Activated B cell treated with CpG ODN at 0.5 μM for 24 hours (primary cell): Measurements from ENCODE around the gene ILF2. TPM values are rescaled to one million over a fixed set of nuclear protein-coding genes. Genes with fewer than 3 reads are reported as not detected.
A peak's percentile ranks its signal among the peaks of the same experiment; 100 is the strongest.

Source experiments
- ATAC-seq: fragments of 200-7000 bp; cut with Tn5 transposase; one replicate; pipeline ENCODE4 v1.10.0; 2021; ENCODE audit warnings: low read depth, mild to moderate bottlenecking, moderate library complexity
- CTCF ChIA-PET: fragments of 350-600 bp; sonication (Branson Sonifier 250); formaldehyde crosslinking; loops from one replicate; lab custom pipeline; 2021; ENCODE audit warnings: antibody characterized with exemption; lab: Charles Lee
- POLR2A ChIA-PET: fragments of 350-600 bp; sonication (Branson Sonifier 250); formaldehyde crosslinking; loops from one replicate; lab custom pipeline; 2021; ENCODE audit warnings: antibody characterized with exemption; lab: Charles Lee
- DNase-seq: peaks from one replicate; pipeline ENCODE4 v3.0.0; 2022
- H3K27ac Mint-ChIP-seq: one replicate; pipeline ENCODE4 v1.8.0; 2020; ENCODE audit warnings: mixed read lengths
- H3K27me3 Mint-ChIP-seq: one replicate; pipeline ENCODE4 v1.8.0; 2021; ENCODE audit warnings: mixed read lengths
- H3K36me3 Mint-ChIP-seq: one replicate; pipeline ENCODE4 v1.8.0; 2021; ENCODE audit warnings: low read depth, mixed read lengths
- H3K4me1 Mint-ChIP-seq: one replicate; pipeline ENCODE4 v1.8.0; 2021; ENCODE audit warnings: mixed read lengths
- H3K4me3 Mint-ChIP-seq: one replicate; pipeline ENCODE4 v1.8.0; 2020; ENCODE audit warnings: mild to moderate bottlenecking, mixed read lengths
- H3K9me3 Mint-ChIP-seq: one replicate; pipeline ENCODE4 v1.8.0; 2020; ENCODE audit warnings: mixed read lengths
- CTCF ChIP-seq: fragments of 200-600 bp; IDR thresholded peaks from one replicate; pipeline ENCODE4 v1.8.0; 2022; ENCODE audit warnings: antibody characterized with exemption, mild to moderate bottlenecking
- intact Hi-C: fragments of 100-400 bp; cut with micrococcal nuclease; formaldehyde crosslinking; loops from one replicate; pipeline ENCODE4 v1.15.1; 2024
- total RNA-seq: library from RNA; stranded (reverse); gene quantifications from 2 replicates; pipeline ENCODE4 v1.2.3, GENCODE V29; 2022

The ILF2 gene
- total RNA-seq, 1 donor from 2014 or later, result 182 TPM

- no peaks in the 10 kb centered on the region for H3K36me3 Mint-ChIP-seq
- POLR2A ChIA-PET, result interaction anchor here (0.6 kb wide), 1 partner anchor 44 kb away, joined by 4 read pairs; no protein-coding TSS in a partner anchor
- H3K27me3 Mint-ChIP-seq, result no peaks in the 10 kb centered on the region
- no peak for ATAC-seq
- no peaks in the 10 kb centered on the region for H3K9me3 Mint-ChIP-seq
- DNase-seq, result no peak
- intact Hi-C loops, result no loop called here
- CTCF ChIA-PET, result no interaction called here
- H3K4me1 Mint-ChIP-seq, result peaks cover 4% of the 10 kb centered on the region
- H3K27ac Mint-ChIP-seq, result no peak overlapping the region
- no peak overlapping the region for H3K4me3 Mint-ChIP-seq
- no peak for TF ChIP-seq CTCF
Observed at GRCh38 chr1:153699768-153700167, 29.0 kb upstream of the ILF2 start.

GRCh38 chr1:153698923-153699714 is 28.3 kb upstream of the ILF2 start:
- ChIA-PET CTCF (no interaction called here), POLR2A (interaction anchor here (0.6 to 0.9 kb wide), 2 partner anchors 28 to 44 kb away, joined by 4 read pairs; partner anchors contain the start of gene INTS3)
- no peak for TF ChIP-seq CTCF
- intact Hi-C loops, result no loop called here
- ATAC-seq (no peak), DNase-seq (no peak)
- Mint-ChIP-seq H3K27me3 (no peaks in the 10 kb centered on the region), H3K36me3 (no peaks in the 10 kb centered on the region), H3K9me3 (no peaks in the 10 kb centered on the region), H3K27ac (no peak overlapping the region), H3K4me3 (no peak overlapping the region), H3K4me1 (peaks cover 4% of the 10 kb centered on the region)

- DNase-seq, result no peak
- no peak overlapping the region for H3K27ac Mint-ChIP-seq
- ATAC-seq, result peak; percentile 49
- CTCF ChIA-PET, result interaction anchor here (1.0 kb wide), 1 partner anchor 18 kb away, joined by 3 read pairs; no protein-coding TSS in a partner anchor
- no peaks in the 10 kb centered on the region for H3K27me3 Mint-ChIP-seq
- POLR2A ChIA-PET, result interaction anchor here (0.5 to 0.9 kb wide), 2 partner anchors 29 to 34 kb away, joined by 3 to 4 read pairs; partner anchors contain the start of gene INTS3
- peak overlapping the region; percentile 57 for H3K4me3 Mint-ChIP-seq
- no peaks in the 10 kb centered on the region for H3K36me3 Mint-ChIP-seq
- no peak for TF ChIP-seq CTCF
- intact Hi-C loops, result no loop called here
- H3K4me1 Mint-ChIP-seq, result peaks cover 4% of the 10 kb centered on the region
- H3K9me3 Mint-ChIP-seq, result no peaks in the 10 kb centered on the region
Observed at GRCh38 chr1:153698020-153698922, 27.5 kb upstream of the ILF2 start.

- POLR2A ChIA-PET, result interaction anchor here (0.5 kb wide), 1 partner anchor 35 kb away, joined by 3 read pairs; no protein-coding TSS in a partner anchor
Observed at GRCh38 chr1:153697191-153698019, 26.6 kb upstream of the ILF2 start.

More at GRCh38 chr1:153697191-153698019, 26.6 kb upstream of the ILF2 start:
- no peak for ATAC-seq
- Mint-ChIP-seq H3K27me3 (no peaks in the 10 kb centered on the region), H3K4me1 (peaks cover 4% of the 10 kb centered on the region), H3K36me3 (no peaks in the 10 kb centered on the region), H3K9me3 (no peaks in the 10 kb centered on the region), H3K4me3 (peak overlapping the region; percentile 57), H3K27ac (no peak overlapping the region)
- no peak for TF ChIP-seq CTCF
- CTCF ChIA-PET, result interaction anchor here (1.0 kb wide), 1 partner anchor 17 kb away, joined by 3 read pairs; no protein-coding TSS in a partner anchor
- intact Hi-C loops, result no loop called here
- no peak for DNase-seq
